ENCODE data around the gene DMWD. TPM values are rescaled to one million over a fixed set of nuclear protein-coding genes. Genes with fewer than 3 reads are reported as not detected.

DMWD gene
- total and polyA plus RNA-seq, 2 of the 13 experiments (the other 11 are each of a cell fraction or from before 2014, with no cell fraction given): 10.3 to 14.9 TPM

- TF ChIP-seq, protein P1, sequence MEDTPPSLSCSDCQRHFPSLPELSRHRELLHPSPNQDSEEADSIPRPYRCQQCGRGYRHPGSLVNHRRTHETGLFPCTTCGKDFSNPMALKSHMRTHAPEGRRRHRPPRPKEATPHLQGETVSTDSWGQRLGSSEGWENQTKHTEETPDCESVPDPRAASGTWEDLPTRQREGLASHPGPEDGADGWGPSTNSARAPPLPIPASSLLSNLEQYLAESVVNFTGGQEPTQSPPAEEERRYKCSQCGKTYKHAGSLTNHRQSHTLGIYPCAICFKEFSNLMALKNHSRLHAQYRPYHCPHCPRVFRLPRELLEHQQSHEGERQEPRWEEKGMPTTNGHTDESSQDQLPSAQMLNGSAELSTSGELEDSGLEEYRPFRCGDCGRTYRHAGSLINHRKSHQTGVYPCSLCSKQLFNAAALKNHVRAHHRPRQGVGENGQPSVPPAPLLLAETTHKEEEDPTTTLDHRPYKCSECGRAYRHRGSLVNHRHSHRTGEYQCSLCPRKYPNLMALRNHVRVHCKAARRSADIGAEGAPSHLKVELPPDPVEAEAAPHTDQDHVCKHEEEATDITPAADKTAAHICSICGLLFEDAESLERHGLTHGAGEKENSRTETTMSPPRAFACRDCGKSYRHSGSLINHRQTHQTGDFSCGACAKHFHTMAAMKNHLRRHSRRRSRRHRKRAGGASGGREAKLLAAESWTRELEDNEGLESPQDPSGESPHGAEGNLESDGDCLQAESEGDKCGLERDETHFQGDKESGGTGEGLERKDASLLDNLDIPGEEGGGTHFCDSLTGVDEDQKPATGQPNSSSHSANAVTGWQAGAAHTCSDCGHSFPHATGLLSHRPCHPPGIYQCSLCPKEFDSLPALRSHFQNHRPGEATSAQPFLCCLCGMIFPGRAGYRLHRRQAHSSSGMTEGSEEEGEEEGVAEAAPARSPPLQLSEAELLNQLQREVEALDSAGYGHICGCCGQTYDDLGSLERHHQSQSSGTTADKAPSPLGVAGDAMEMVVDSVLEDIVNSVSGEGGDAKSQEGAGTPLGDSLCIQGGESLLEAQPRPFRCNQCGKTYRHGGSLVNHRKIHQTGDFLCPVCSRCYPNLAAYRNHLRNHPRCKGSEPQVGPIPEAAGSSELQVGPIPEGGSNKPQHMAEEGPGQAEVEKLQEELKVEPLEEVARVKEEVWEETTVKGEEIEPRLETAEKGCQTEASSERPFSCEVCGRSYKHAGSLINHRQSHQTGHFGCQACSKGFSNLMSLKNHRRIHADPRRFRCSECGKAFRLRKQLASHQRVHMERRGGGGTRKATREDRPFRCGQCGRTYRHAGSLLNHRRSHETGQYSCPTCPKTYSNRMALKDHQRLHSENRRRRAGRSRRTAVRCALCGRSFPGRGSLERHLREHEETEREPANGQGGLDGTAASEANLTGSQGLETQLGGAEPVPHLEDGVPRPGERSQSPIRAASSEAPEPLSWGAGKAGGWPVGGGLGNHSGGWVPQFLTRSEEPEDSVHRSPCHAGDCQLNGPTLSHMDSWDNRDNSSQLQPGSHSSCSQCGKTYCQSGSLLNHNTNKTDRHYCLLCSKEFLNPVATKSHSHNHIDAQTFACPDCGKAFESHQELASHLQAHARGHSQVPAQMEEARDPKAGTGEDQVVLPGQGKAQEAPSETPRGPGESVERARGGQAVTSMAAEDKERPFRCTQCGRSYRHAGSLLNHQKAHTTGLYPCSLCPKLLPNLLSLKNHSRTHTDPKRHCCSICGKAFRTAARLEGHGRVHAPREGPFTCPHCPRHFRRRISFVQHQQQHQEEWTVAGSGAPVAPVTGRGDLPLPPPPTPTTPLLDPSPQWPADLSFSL (CRISPR knock-in tag; IDR thresholded peaks at IDR 0.05): 0 out of 2 replicates have a peak, but pooled peaks have one; percentile 18
- TF ChIP-seq RBAK (CRISPR knock-in tag; IDR thresholded peaks at IDR 0.05) (peak; percentile 11; the same call in 1 of the 2 replicates), ZEB1 (IDR thresholded peaks at IDR 0.05; ENCODE audit: insufficient replicate concordance, low read depth) (no peak), ZZZ3 (CRISPR knock-in tag; IDR thresholded peaks at IDR 0.05; ENCODE audit: borderline replicate concordance) (0 out of 2 replicates have a peak, but pooled peaks have one; percentile 14), REPIN1 (CRISPR knock-in tag; IDR thresholded peaks at IDR 0.05; ENCODE audit: borderline replicate concordance, low read depth) (peak; percentile 4; the same call in 1 of the 2 replicates), ZFP91 (CRISPR knock-in tag; IDR thresholded peaks at IDR 0.05; ENCODE audit: borderline replicate concordance) (peak; percentile 30; the same call in 1 of the 2 replicates), HNRNPLL (IDR thresholded peaks at IDR 0.05; ENCODE audit: low read depth, low read length, poor library complexity, severe bottlenecking) (peak; percentile 96), HMGXB4 (CRISPR knock-in tag; IDR thresholded peaks at IDR 0.05; ENCODE audit: borderline replicate concordance in 1 of 2, low read depth in 1 of 2) (peak in 1 of 2 experiments; percentile 3; a peak in 1 of 4 replicates), SMAD1 (CRISPR knock-in tag; IDR thresholded peaks at IDR 0.05; ENCODE audit: borderline replicate concordance, low read depth) (no peak), HCFC1 (IDR thresholded peaks at IDR 0.05; ENCODE audit: low read depth, low read length) (no peak), FIP1L1 (IDR thresholded peaks at IDR 0.05; ENCODE audit: borderline replicate concordance, insufficient read depth, low read depth, low read length) (no peak), AGO2 (optimal IDR thresholded peaks at IDR 0.05; ENCODE audit: low read depth, low read length) (peak; percentile 79), POLR2G (IDR thresholded peaks at IDR 0.05; ENCODE audit: low read depth, low read length) (peak; percentile 46; the same call in 1 of the 2 replicates)
- TF ChIP-seq, protein P2, sequence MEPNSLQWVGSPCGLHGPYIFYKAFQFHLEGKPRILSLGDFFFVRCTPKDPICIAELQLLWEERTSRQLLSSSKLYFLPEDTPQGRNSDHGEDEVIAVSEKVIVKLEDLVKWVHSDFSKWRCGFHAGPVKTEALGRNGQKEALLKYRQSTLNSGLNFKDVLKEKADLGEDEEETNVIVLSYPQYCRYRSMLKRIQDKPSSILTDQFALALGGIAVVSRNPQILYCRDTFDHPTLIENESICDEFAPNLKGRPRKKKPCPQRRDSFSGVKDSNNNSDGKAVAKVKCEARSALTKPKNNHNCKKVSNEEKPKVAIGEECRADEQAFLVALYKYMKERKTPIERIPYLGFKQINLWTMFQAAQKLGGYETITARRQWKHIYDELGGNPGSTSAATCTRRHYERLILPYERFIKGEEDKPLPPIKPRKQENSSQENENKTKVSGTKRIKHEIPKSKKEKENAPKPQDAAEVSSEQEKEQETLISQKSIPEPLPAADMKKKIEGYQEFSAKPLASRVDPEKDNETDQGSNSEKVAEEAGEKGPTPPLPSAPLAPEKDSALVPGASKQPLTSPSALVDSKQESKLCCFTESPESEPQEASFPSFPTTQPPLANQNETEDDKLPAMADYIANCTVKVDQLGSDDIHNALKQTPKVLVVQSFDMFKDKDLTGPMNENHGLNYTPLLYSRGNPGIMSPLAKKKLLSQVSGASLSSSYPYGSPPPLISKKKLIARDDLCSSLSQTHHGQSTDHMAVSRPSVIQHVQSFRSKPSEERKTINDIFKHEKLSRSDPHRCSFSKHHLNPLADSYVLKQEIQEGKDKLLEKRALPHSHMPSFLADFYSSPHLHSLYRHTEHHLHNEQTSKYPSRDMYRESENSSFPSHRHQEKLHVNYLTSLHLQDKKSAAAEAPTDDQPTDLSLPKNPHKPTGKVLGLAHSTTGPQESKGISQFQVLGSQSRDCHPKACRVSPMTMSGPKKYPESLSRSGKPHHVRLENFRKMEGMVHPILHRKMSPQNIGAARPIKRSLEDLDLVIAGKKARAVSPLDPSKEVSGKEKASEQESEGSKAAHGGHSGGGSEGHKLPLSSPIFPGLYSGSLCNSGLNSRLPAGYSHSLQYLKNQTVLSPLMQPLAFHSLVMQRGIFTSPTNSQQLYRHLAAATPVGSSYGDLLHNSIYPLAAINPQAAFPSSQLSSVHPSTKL (CRISPR knock-in tag; IDR thresholded peaks at IDR 0.05): no peak
Measured at GRCh38 chr19:45769821-45770191, 22.8 kb downstream of the DMWD start (continued).
